ENCODE results near the gene PRKCZ.
"Not testable (repeated sequence)": the region's sequence is repeated elsewhere in the genome, so short reads cannot be mapped to it uniquely, and the experiment has no call there.

Gene PRKCZ

GRCh38 chr1:2090216-2090890 is 40.1 kb downstream of the PRKCZ start:
- no peak for DNase-seq

- peak; percentile 60 to 66 for DNase-seq
These were observed 41.7 kb downstream of the PRKCZ start for GRCh38 chr1:2091611-2092604.

- DNase-seq: no peak
These were observed 42.8 kb downstream of the PRKCZ start for GRCh38 chr1:2093055-2093454.

GRCh38 chr1:2093636-2094035 is 43.4 kb downstream of the PRKCZ start:
- DNase-seq: no peak

GRCh38 chr1:2094269-2095158 is 44.3 kb downstream of the PRKCZ start:
- DNase-seq: not testable (repeated sequence)

GRCh38 chr1:2095394-2095793 is 45.2 kb downstream of the PRKCZ start:
- DNase-seq: no peak

GRCh38 chr1:2095981-2096736 is 45.9 kb downstream of the PRKCZ start:
- DNase-seq: no peak

- DNase-seq: no peak
These were observed 47.4 kb downstream of the PRKCZ start for GRCh38 chr1:2097386-2098300.

GRCh38 chr1:2098301-2098698 is 48.1 kb downstream of the PRKCZ start:
- DNase-seq: no peak

- no peak for DNase-seq
These were observed 48.9 kb downstream of the PRKCZ start for GRCh38 chr1:2098839-2099785.

- no peak for DNase-seq
These were observed 49.9 kb downstream of the PRKCZ start for GRCh38 chr1:2099886-2100779.

- no peak for DNase-seq
These were observed 50.5 kb downstream of the PRKCZ start for GRCh38 chr1:2100780-2101108.

- no peak for DNase-seq
These were observed 51.3 kb downstream of the PRKCZ start for GRCh38 chr1:2101531-2101930.

- DNase-seq: no peak
These were observed 51.7 kb downstream of the PRKCZ start for GRCh38 chr1:2101946-2102345.

- no peak for DNase-seq
These were observed 52.5 kb downstream of the PRKCZ start for GRCh38 chr1:2102753-2103152.

GRCh38 chr1:2103266-2103900 is 53.2 kb downstream of the PRKCZ start:
- no peak for DNase-seq

GRCh38 chr1:2103901-2104590 is 53.8 kb downstream of the PRKCZ start:
- DNase-seq: no peak
